Suprapubic skin (tissue), 4 donors: ENCODE measurements around the gene TIE1. TPM values are rescaled to one million over a fixed set of nuclear protein-coding genes. Genes with fewer than 3 reads are reported as not detected.

Experiments
- DNase-seq, 2 donors: peaks; one replicate each; pipeline ENCODE4 v3.0.0-alpha.2; 2019; ENCODE audit warnings: low spot score in 2 of 2
- H3K27ac ChIP-seq: fragments of 200-600 bp; sonication (generic); one replicate; pipeline ENCODE4 v1.5.1; 2019
- H3K27me3 ChIP-seq: fragments of 200-600 bp; sonication (generic); one replicate; pipeline ENCODE4 v1.5.1; 2019
- H3K36me3 ChIP-seq: fragments of 200-600 bp; sonication (generic); one replicate; pipeline ENCODE4 v1.5.1; 2019
- H3K4me1 ChIP-seq: fragments of 200-600 bp; sonication (generic); one replicate; pipeline ENCODE4 v1.5.1; 2019
- H3K4me3 ChIP-seq: fragments of 200-600 bp; sonication (generic); one replicate; pipeline ENCODE4 v1.5.1; 2019; ENCODE audit warnings: mild to moderate bottlenecking
- H3K9me3 ChIP-seq: fragments of 200-600 bp; sonication (generic); one replicate; pipeline ENCODE4 v1.5.1; 2019
- CTCF ChIP-seq, 2 donors: fragments of 200-600 bp in 1 of 2; fragments of 450-650 bp in 1 of 2; sonication (generic) in 1 of 2; IDR thresholded peaks; one replicate each; pipeline ENCODE4 v1.5.1; 2016 to 2019; ENCODE audit warnings: antibody characterized with exemption in 2 of 2, mild to moderate bottlenecking in 1 of 2, moderate library complexity in 1 of 2
- EP300 ChIP-seq: sonication (generic); formaldehyde crosslinking; IDR thresholded peaks from one replicate; pipeline ENCODE4 v1.6.1; 2017; ENCODE audit warnings: antibody characterized with exemption
- POLR2A ChIP-seq, 2 donors: fragments of 450-650 bp; IDR thresholded peaks; one replicate each; pipeline ENCODE4 v1.6.1; 2017; ENCODE audit warnings: antibody characterized with exemption in 2 of 2, mild to moderate bottlenecking in 2 of 2, moderate library complexity in 2 of 2
- POLR2AphosphoS5 ChIP-seq, 3 donors: sonication (generic); formaldehyde crosslinking; IDR thresholded peaks; one replicate each; pipeline ENCODE4 v1.6.1; 2017; ENCODE audit warnings: antibody characterized with exemption in 3 of 3
- WGBS: methylation state at CpG from one replicate; pipeline ENCODE4 v1.1.5; 2018; 5-methylcytosine and 5-hydroxymethylcytosine counted together
- total RNA-seq, 4 donors: library from RNA; depleted of rRNA; stranded (reverse); fragments of >200 nt; gene quantifications; one replicate each; pipeline ENCODE4 v1.1.0, GENCODE V29; 2016

The TIE1 gene
- total RNA-seq, 4 donors from 2014 or later = 5.4 to 19.0 (median 11.3) TPM

- Histone ChIP-seq H3K9me3 (no peaks in the 10 kb centered on the region), H3K4me1 (no peaks in the 10 kb centered on the region), H3K27me3 (no peaks in the 10 kb centered on the region), H3K36me3 (no peaks in the 10 kb centered on the region), H3K27ac (no peak overlapping the region), H3K4me3 (no peak overlapping the region)
- TF ChIP-seq POLR2A (IDR thresholded peaks at IDR 0.05) = no peak
- no peak for DNase-seq
- 73% methylated on average over 1 of the region's 1 CpG for WGBS
These were observed 39.8 kb downstream of the TIE1 start for GRCh38 chr1:43340559-43340958.

GRCh38 chr1:43344267-43344850, 43.6 kb downstream of the TIE1 start:
- H3K4me1 ChIP-seq = peaks cover 14% of the 10 kb centered on the region
- 69% methylated on average over 4 of the region's 4 CpGs for WGBS
- H3K36me3 ChIP-seq = no peaks in the 10 kb centered on the region
- no peaks in the 10 kb centered on the region for H3K27me3 ChIP-seq
- DNase-seq = peak in 1 of 2 donors; percentile 19
- no peak for TF ChIP-seq EP300
- TF ChIP-seq CTCF (IDR thresholded peaks at IDR 0.05) = no peak
- no peak overlapping the region for H3K4me3 ChIP-seq
- H3K9me3 ChIP-seq = no peaks in the 10 kb centered on the region
- H3K27ac ChIP-seq = no peak overlapping the region

- Histone ChIP-seq H3K4me1 (peaks cover 21% of the 10 kb centered on the region), H3K4me3 (no peak overlapping the region), H3K27ac (no peak overlapping the region), H3K36me3 (no peaks in the 10 kb centered on the region), H3K9me3 (no peaks in the 10 kb centered on the region), H3K27me3 (no peaks in the 10 kb centered on the region)
- peak in 1 of 2 donors; percentile 6 for DNase-seq
- no peak for TF ChIP-seq EP300
- no peak for TF ChIP-seq CTCF (IDR thresholded peaks at IDR 0.05)
- no peak for TF ChIP-seq POLR2A (IDR thresholded peaks at IDR 0.05)
- TF ChIP-seq POLR2AphosphoS5 (IDR thresholded peaks at IDR 0.05) = no peak
- WGBS = 71% methylated on average over 3 of the region's 3 CpGs
These were observed 44.3 kb downstream of the TIE1 start for GRCh38 chr1:43345120-43345519.

GRCh38 chr1:43346636-43347035, 45.9 kb downstream of the TIE1 start:
- 91% methylated on average over 5 of the region's 5 CpGs for WGBS
- DNase-seq = no peak
- Histone ChIP-seq H3K9me3 (no peaks in the 10 kb centered on the region), H3K4me1 (peaks cover 22% of the 10 kb centered on the region), H3K27me3 (no peaks in the 10 kb centered on the region), H3K27ac (no peak overlapping the region), H3K36me3 (no peaks in the 10 kb centered on the region), H3K4me3 (no peak overlapping the region)
- TF ChIP-seq POLR2AphosphoS5 (IDR thresholded peaks at IDR 0.05) (no peak), POLR2A (IDR thresholded peaks at IDR 0.05) (no peak), CTCF (IDR thresholded peaks at IDR 0.05) (no peak), EP300 (no peak)

GRCh38 chr1:43348343-43348808, 47.6 kb downstream of the TIE1 start:
- TF ChIP-seq EP300 = no peak
- TF ChIP-seq POLR2AphosphoS5 (IDR thresholded peaks at IDR 0.05) = no peak
- TF ChIP-seq CTCF (IDR thresholded peaks at IDR 0.05) = no peak
- TF ChIP-seq POLR2A (IDR thresholded peaks at IDR 0.05) = no peak
- WGBS = 36% methylated on average over 9 of the region's 22 CpGs
- H3K4me1 ChIP-seq = peaks cover 22% of the 10 kb centered on the region
- peak overlapping the region; percentile 91 for H3K27ac ChIP-seq
- H3K9me3 ChIP-seq = no peaks in the 10 kb centered on the region
- no peaks in the 10 kb centered on the region for H3K27me3 ChIP-seq
- no peak for DNase-seq
- peak overlapping the region; percentile 55 for H3K4me3 ChIP-seq
- no peaks in the 10 kb centered on the region for H3K36me3 ChIP-seq
